ENCODE data around the gene CRTC2.

DNA sequence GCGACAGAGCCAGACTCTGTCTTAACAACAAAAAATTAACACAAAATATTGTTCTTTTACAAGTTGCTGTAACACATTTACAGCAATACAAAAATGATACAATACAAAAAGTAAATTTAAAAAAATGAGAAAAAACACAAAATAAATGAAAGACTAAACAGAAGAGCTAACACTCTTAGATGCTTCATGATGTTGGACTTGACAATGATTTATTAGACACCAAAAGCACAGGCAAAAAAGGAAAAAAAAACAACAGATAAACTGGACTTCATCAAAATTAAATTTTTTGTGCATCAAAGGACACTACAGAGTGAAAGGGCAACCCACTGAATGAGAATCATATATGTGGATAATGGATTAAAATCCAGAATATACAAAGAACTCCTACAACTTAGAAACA lies 52.0 kb downstream of the CRTC2 start:
- TF ChIP-seq NCOR1 (IDR thresholded peaks at IDR 0.05) (no peak), RAD21 (CRISPR knock-in tag; conservative IDR thresholded peaks at IDR 0.05 in 1 of 2, IDR thresholded peaks at IDR 0.05 in 1 of 2) (no peak), NONO (IDR thresholded peaks at IDR 0.05; ENCODE audit: low read depth in 2 of 2, low read length in 1 of 2) (no peak)
- TF ChIP-seq, protein P1, sequence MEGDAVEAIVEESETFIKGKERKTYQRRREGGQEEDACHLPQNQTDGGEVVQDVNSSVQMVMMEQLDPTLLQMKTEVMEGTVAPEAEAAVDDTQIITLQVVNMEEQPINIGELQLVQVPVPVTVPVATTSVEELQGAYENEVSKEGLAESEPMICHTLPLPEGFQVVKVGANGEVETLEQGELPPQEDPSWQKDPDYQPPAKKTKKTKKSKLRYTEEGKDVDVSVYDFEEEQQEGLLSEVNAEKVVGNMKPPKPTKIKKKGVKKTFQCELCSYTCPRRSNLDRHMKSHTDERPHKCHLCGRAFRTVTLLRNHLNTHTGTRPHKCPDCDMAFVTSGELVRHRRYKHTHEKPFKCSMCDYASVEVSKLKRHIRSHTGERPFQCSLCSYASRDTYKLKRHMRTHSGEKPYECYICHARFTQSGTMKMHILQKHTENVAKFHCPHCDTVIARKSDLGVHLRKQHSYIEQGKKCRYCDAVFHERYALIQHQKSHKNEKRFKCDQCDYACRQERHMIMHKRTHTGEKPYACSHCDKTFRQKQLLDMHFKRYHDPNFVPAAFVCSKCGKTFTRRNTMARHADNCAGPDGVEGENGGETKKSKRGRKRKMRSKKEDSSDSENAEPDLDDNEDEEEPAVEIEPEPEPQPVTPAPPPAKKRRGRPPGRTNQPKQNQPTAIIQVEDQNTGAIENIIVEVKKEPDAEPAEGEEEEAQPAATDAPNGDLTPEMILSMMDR (IDR thresholded peaks at IDR 0.05 in 2 of 3, conservative IDR thresholded peaks at IDR 0.05 in 1 of 3; ENCODE audit: insufficient read depth in 2 of 3, low read depth in 1 of 3, low read length in 3 of 3) = no peak

Data from K562 (cell line).